Measurements from ENCODE around the gene ZNF658.
"Not testable (repeated sequence)": the region's sequence is repeated elsewhere in the genome, so short reads cannot be mapped to it uniquely, and the experiment has no call there.

GRCh38 chr9:66938322-66938721 lies 37.8 kb downstream of the ZNF658 start:
- not testable (repeated sequence) for TF ChIP-seq CTCF (IDR thresholded peaks at IDR 0.05; ENCODE audit: low read depth, low read length); POLR2A (IDR thresholded peaks at IDR 0.05; ENCODE audit: extremely low read depth, insufficient read length); MAX (IDR thresholded peaks at IDR 0.05; ENCODE audit: low read depth, low read length); MYC (IDR thresholded peaks at IDR 0.05; ENCODE audit: low read depth, low read length)
